A172 (cell line): ENCODE results near the gene TFCP2L1. TPM values are rescaled to one million over a fixed set of nuclear protein-coding genes. Genes with fewer than 3 reads are reported as not detected.

Experiments used
- DNase-seq: peaks from one replicate; pipeline ENCODE4 v3.0.0-alpha.2; 2015; ENCODE audit warnings: low spot score
- total RNA-seq: library from RNA; depleted of rRNA; stranded (reverse); fragments of >200 nt; shearing (Covaris generic); gene quantifications from 2 replicates; pipeline ENCODE4 v1.2.3, GENCODE V29; 2014

Gene TFCP2L1
- total RNA-seq, 1 experiment from 2014 or later, result 0.26 TPM

DNA sequence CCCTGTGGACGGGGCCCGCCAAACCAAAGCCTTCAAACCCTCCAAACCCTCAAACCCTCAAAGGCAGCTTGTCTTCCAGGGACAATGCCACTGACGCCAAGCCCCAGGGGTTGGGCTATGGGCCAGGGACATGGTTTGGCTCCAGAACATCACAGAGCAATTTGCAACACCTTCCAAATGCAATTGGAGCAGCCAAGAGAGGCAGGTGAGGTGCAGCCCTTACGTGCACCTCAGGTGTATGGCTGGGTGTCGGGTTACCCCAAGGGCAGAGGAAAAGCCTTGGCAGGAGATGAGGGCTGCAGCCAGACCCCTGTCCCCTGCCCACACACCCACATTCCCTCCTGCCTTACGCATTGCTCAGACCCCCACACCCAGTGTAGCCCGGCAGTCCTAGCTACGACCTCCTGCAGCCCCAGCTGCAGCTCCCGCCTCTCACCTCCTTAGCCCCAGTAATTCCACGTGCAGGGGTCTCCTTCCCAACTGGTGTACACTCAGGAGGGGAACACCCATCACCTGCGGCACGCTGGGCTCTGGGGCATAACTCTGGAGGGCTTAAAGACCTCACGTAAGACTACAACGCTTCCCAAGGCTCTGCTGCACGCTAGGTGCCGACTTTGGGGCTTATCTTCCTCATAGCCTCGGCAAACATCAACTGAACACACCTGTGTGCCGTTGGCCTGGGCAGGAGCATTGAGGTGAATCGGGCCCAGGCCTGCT, 88.7 kb downstream of the TFCP2L1 start:
- no peak for DNase-seq

DNA sequence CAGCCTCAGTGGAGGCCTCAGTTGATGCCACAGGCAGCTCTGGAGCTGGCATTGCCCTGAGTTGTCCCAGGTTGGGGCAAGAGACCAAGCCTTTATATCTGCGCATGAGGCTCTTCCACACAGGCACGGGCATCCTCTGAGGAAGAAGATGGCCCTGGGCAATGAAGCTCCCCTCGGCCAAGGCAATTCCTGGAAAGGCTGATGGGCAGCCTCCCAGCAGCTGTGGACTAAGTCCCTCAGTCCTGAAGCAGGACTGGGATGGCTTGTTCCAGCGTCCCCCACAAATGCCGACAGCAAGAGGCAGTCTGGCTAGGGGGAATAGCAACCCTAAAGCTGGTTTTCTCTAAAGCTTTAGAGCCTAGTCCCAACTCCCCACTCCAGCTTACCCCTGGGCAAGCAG, 90.0 kb downstream of the TFCP2L1 start:
- DNase-seq, result no peak

DNA sequence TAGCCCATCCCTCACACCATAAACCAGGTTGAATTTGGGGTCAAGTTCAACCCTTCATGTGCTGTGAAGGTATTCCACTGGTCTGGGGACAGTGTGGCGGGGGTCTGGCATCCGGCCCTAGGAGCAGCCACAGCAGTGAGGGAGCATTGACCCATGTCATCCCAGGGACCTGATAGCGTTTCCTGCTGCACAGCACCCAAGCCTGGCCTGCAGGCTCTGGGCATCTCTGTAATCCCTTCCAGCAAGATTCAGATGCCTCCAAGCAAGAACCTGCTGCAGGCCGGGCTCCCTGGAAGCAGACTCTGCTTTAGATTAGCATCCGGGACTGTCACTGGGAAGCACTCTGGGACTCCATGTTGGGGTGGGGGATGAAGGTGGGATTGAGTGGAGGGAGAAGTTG, 90.4 kb downstream of the TFCP2L1 start:
- no peak for DNase-seq

DNA sequence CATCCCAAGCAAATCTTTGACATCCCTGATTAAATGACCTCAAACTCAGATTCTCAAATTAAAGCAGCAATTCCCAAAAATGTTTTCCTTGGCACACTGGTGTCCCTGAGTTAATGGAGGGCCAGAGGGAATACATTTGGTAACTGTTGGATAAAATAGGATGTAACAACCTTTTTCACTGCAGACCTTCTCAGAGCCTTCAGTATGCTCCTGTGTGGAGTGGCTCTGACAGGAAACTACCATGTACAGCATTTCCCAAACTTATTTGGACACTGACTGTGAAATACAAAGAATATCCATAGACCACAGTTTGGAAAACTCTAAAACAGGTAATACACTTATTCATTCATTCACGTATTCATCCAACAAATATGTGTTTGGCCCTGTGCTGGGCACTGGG, 91.8 kb downstream of the TFCP2L1 start:
- DNase-seq, result no peak

DNA sequence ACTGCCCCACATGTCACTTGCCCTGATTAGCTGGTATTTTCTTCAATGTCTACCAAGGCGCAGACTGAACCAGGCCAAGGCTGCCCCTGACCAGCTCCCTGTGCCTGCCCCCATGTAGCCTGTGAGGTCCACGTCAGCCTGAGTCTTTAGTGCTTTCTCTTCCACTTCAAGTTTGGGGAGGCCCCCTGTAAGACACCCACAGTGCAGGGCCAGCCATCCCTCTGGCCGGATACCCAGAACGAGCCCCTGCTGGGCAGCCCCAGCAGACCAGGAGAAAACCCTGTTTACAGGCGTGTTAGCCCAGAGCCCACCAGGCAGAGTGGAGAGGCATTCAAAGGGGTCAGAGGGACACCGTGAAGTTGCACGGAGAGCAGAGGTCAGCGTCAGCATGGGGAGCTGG, 92.4 kb downstream of the TFCP2L1 start:
- DNase-seq, result no peak

DNA sequence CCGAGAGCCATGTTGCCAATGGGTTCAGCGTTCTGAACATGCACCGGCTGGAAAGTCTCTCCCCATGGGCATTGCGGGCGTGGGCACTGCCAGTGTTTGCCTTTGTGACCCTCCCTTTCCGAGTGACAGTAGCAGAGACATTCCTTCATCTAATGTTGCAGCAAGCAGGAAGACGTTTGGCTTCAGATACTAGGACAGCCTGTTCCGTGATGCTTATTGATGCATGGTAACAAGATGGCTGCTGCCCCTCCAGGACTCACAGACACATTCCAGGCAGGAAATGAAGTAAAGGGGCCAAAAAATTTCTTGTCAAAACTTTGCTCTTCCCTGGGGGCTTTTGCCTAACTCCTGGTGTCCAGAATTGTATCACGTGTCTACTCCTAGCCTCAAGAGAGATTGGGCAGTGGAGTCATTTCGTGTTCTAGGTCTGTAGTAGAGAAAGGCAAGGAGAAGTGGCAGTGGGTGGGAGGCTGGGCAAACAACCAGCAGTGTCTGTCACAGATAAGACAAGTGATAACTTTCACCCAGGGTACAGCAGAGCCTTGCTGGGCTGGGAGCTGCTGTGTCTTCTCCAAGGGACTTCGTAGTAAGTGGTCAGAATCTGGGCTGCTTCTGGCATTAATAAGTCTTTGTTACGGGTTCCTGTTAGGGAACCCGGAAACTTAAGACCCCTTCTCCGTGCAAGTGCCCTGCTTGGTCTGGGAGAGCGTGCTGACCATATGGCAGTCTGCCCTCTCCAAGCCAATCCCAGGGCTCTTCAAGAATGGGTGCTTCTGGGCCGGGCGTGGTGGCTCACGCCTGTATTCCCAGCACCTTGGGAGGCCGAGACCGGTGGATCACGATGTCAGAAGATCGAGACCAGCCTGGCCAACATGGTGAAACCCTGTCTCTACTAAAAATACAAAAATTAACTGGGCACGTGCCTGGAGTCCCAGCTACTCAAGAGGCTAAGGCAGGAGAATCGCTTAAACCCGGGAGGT, 93.5 kb downstream of the TFCP2L1 start:
- DNase-seq, result no peak

DNA sequence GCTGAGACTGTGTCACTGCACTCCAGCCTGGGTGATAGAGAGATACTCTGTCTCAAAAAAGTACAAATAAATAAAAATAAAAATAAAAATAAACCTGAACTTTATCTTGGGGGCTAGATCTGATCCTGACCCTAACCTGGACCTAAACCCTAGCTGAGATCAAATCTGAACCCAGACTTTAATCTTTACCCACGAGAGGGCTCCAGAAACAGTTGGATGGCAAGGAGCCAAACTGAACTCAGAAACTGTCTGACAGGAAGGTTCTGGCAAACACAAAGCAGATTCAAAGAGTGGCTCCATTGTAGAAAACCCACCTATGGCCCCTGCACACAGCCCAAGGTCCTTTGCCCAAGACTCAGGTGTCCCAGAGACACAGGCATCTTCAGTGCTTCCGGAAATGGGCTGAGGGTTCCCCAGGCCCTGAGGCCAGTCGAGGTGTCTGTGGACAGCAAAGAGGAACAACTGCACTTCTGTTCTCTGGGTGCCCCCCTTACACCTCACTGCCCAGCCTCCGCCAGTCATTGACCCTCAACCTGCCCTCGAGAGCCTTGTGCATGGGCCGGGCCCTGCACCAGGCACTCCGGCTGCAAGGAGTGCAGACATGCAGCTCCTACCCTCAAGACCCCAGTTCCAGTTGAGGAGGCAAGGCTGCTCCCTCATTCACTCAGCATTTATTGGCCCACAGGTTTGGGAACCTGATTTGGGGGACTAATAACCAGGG, 95.2 kb downstream of the TFCP2L1 start:
- DNase-seq, result no peak

DNA sequence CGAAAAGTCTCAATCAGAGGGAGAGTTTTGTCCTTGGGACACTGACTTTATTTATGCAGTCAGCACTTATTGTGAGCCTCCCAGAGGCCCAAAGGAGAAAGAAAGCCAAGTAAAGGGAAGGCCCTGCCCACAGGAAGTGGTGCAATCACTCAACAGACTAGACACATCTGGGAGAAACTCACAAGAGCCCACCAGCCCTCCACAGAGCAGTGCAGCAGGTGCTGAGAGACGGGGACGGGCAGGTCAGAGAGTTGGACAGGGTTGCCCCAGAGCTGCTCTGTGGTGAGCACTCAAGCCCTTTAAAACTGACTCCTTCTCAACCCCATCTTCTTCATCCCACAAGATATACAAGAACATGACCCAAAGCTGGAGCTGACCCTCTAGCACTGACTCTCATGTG, 96.0 kb downstream of the TFCP2L1 start:
- DNase-seq, result no peak

DNA sequence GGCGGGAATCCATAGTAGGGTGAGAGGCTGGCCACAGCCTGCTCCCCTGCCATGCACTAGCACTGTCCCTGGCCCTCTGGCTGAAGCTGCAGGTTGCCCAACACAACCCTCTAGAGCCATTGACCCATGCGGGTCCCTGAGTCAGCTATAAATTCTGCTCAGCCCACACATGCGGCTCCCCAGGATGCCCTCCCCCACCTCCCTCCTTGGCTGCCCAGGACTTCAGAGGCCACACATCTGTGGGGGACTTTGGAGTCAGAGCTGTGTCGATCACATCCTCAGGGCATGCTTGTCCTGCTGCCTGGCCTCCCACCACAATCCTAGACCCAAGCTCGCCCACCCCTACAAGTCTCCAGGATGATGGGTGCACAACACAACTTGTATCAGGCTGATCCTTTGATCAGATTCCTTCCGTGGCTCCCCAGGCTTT, 97.0 kb downstream of the TFCP2L1 start:
- no peak for DNase-seq

DNA sequence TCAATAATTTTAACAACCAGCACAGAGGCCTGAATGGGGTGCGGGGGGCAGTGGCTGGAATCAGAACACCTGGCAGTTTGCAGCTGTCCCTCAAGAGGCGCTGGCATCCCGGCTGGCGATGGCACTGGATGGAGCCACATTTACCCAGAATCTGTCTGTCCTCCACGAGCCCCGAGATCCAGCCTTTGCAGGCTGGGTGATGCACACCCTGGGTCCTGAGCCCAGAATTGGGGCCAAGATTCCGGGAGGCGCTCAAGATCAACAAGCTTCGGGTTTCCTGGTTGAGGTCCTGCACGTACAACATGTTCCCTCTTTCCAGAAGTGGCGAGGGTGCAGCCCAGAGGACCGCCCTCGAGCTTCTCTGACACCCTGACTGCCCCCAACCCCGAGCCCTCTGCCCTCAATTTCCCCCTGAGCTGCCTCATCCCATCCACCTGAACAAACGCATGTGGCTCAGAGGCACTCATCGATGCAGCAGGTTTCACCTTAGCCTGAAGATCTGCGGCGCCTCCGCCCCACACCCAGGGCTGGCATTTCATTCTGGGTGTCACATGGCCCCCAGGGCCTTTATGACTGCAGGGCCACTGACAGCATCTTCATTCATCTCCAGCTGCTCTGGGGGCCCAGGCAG, 97.5 kb downstream of the TFCP2L1 start:
- no peak for DNase-seq

DNA sequence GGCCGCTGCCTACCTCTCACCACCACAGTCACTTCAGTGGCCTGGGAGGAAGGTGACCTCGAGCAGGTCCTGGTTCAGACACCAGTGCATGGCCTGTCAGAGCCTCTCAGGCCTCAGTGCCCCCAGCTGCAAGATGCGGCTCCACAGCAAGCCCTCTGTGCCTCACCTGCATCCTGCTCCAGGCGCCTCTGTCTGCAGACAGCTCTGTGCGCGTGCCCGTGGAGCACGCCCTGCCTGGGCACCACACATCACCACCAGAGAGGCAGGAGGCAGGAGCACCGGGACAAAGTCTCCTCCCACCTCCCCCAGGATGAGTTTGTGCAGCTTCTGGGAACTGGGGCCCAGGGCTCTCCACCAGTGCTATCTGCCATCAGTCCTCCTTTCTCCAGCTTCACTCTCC, 98.7 kb downstream of the TFCP2L1 start:
- no peak for DNase-seq

DNA sequence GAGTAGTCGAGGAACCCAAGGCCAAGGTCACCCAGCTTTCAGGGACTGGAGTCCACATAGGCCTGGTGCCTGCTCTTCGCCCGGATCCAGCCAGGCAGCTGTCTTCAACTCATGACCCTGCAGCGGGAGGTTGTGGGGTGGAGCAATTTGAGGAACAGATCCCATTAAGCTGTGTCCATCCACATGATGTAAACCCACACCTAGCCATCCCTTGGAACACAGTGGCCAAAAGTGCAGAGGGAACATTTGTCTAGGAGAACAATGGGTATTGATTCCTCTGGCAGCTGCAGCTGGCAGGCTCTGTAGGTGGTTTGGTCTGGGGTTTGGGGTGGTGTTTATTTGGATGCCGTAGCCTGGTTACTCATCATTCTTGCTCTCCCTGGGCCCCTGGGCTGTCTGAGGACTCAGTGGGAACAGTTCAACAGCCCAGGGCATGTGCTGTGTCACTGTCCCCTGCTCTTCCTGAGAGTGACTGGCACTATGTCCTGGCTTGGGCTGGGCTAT, 99.4 kb downstream of the TFCP2L1 start:
- peak; percentile 79 for DNase-seq

DNA sequence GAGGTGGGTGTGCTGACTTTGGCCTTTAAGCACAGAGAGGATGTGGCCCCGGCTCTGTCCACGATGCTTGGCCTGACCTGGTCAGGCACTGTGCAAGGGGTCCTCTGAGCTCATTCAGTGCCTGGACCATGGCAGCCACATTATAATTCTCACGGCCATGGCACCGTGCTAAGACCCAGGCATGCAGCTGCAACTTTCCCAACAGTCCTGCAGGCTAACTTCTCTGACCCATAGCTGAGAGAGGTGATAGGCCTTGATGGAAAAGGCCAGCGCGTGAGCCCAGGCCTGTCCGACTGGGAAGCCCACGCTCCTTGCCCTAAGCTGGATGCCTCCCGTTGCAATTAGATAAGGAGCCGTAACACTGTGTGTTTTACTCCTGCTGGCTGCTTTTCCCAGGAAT, 99.9 kb downstream of the TFCP2L1 start:
- DNase-seq, result no peak

DNA sequence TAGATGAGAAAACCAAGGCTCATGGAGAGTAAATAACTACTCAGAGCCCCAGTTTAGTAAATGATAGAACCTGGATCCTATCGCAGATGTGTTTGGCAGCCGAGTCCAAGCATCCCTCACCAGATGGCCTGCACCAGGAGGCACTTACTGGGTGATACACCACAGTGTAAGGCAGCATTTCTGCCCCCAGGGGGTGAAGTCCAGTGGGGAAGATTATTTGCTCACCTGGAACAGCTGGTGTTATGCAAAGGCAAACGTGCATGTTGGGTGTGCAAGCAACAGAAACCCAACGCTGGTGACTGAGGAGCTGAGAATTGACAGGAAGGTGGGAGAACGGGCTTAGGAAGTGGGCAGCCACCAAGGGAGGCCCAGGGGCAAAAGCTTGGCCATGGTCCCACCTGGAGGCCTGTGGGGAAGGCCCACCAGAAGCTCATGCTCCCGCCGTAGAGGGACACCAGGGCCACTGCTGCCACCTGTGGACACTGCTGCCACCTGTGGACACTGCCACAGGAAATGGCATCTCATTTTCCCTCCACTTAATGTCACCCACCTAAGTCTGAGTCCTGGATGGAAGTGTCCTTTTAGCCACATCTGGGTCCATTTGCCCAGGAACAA, 100.6 kb downstream of the TFCP2L1 start:
- no peak for DNase-seq

DNA sequence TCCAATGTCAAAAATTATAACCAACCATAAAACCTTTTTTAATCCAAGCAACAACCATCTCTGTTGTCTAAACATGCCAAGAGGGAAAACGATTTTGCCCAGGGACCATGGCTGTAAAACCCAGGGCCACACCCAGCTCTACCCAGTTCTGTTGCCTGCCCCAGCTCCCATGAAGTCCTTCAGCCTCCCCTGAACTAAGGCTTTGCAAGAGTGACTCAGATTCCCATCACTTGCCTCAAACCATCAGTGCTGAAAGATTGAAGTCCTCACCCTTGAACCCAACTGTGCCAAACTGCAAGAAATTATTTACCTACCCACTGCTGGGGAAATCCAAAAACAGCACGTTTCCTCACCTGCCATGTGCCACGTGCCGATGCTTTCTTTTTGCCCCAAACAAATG, 102.5 kb downstream of the TFCP2L1 start:
- DNase-seq, result no peak

DNA sequence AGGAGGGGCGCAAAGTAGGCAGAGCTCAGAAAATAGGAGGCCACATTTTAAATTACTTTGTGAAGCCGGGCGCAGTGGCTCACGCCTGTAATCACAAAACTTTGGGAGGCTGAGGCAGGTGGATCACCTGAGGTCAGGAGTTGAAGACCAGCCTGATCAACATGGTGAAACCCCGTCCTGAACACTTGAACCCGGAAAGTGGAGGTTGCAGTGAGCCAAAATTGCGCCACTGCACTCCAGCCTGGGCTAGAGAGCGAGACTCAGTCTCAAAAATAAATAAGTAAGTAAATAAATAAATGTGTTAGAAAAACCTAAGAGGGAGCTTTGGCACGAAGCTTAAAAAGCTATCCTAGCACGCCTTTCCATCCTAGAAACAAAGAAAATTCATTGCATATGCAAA, 105.5 kb downstream of the TFCP2L1 start:
- no peak for DNase-seq

DNA sequence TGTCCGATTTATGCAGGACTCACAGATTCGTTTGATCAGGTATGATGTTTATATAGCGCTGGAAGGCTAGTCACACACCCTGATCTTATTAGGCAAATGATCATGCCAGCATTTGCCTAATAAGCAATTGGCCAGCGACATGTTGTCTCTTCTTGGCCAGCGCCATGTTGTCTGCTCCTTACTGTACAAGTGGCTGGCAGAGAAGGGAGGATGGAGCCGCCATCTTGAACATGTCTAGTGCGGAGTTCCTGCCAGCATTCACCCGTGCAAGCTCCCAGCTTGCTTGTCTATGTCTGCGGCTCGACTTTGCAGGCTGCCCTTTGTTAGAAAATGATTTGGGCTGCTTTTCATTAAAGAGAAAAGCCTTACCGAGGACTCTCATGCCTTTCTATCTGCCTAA, 106.3 kb downstream of the TFCP2L1 start:
- no peak for DNase-seq

DNA sequence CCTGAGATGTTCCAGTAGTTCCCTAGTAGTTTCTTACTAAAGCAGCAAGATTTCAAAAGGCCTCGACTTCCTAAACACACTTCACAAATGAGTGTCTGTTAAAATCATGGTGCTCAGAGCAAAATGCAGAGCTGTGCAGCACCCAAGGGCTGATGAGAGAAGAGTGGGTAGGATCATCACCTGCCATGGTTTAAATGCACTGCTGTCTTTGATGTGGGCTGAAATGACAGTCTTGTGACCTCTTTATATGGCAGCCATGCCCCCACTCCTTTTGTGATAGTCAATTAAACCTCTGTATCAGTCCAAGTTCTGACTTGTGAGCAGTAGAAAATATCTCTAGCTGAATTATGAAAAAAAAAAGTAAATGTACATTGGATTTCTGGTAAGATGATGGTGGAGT, 107.1 kb downstream of the TFCP2L1 start:
- no peak for DNase-seq

DNA sequence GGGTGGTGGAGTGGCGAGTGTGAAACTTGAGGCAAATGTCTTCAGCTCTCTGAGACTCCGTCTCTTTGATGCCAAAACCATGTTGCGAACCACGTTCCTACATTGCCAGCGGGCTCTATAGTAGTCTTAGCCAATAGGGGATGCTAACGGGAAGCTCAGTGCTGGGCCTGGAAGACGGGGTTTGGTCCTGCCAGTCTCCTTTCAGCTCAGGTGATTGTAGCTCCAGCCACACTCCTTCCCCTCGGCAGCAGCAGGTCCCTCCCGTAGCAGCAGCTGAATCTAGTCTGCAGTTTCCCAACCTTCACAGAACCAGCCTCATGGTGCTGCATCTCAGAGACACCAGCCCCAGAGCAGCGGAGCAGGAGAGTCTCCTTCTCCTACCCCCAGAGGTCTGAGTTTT, 109.7 kb downstream of the TFCP2L1 start:
- no peak for DNase-seq

DNA sequence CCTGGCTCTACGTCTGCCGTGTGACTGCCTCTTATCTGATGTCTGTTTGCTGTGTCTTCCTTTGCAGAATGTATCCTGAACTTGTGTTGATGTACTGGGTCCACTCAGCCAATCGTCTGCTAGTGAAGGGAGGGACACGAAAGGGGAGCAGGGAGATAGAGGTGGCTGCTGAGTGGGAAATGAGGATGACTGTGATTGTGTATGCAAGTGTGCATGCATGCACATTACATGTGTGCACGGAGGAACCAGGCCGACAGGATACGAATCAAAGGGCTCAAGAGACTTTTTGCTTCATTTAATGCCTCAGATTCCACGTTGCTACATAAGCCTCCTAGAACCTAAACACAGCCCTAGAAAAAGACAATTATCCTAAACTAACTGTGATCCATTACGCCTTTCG, 111.2 kb downstream of the TFCP2L1 start:
- no peak for DNase-seq

DNA sequence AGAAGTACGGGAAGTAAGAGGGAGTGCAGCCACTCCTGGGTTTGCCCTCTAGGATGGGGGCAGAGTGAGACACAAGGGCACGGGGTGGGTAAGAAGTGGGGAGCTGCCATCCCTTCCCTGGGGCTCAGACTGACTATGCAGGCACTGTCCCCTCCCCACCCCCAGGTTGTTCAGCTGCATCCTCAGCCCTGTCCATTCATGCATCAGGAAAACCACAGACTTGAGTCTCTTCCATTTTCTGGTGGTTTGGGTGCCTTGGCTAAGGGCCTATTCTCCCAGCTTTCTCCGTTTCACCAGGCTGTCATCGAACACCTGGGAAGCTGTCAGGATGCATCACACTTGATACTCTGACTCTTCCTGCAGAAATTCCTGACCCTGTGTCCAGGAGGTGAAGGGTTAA, 111.9 kb downstream of the TFCP2L1 start:
- DNase-seq, result peak; percentile 59
